Activated T-helper 1 cell treated with Interleukin-2 at 50 U/mL for 16 hours (primary cell): ENCODE measurements around the gene SERP1.

Experiments
- DNase-seq: peaks from one replicate; pipeline ENCODE4 v3.0.0-alpha.2; 2020; ENCODE audit warnings: low read depth

The SERP1 gene

GRCh38 chr3:150546226-150547044, at the start of gene SERP1, which contains the start of gene EIF2A:
TSS of gene SERP1 (minus strand) at chr3:150546496. CDS start at chr3:150546135, 361 bp downstream.
TSS of gene EIF2A (plus strand) at chr3:150546787. CDS start at chr3:150546803, 16 bp downstream.
- peak; percentile 99 for DNase-seq

GRCh38 chr3:150594150-150594549, 47.9 kb upstream of the SERP1 start:
- no peak for DNase-seq

GRCh38 chr3:150589759-150590158, 43.5 kb upstream of the SERP1 start:
- no peak for DNase-seq

- DNase-seq: no peak
Observed at GRCh38 chr3:150588027-150588830, 41.9 kb upstream of the SERP1 start.

- no peak for DNase-seq
Observed at GRCh38 chr3:150583028-150583427, 36.7 kb upstream of the SERP1 start.

GRCh38 chr3:150582620-150583019, 36.3 kb upstream of the SERP1 start:
- no peak for DNase-seq

GRCh38 chr3:150581174-150581573, 34.9 kb upstream of the SERP1 start:
- DNase-seq: no peak

GRCh38 chr3:150577855-150578254, 31.6 kb upstream of the SERP1 start:
- DNase-seq: no peak

- DNase-seq: no peak
Observed at GRCh38 chr3:150567328-150567727, 21.0 kb upstream of the SERP1 start.

GRCh38 chr3:150564243-150564642, 17.9 kb upstream of the SERP1 start:
- no peak for DNase-seq

- no peak for DNase-seq
Observed at GRCh38 chr3:150557725-150558124, 11.4 kb upstream of the SERP1 start.

- no peak for DNase-seq
Observed at GRCh38 chr3:150556792-150557191, 10.5 kb upstream of the SERP1 start.

GRCh38 chr3:150555859-150556436, 9.7 kb upstream of the SERP1 start:
- no peak for DNase-seq

- DNase-seq: no peak
Observed at GRCh38 chr3:150547045-150547741, 897 bp upstream of the SERP1 start.

- DNase-seq: peak; percentile 33
Observed at GRCh38 chr3:150545419-150546225, 674 bp downstream of the SERP1 start.

GRCh38 chr3:150544726-150545125, 1.6 kb downstream of the SERP1 start:
- DNase-seq: no peak

- no peak for DNase-seq
Observed at GRCh38 chr3:150544041-150544440, 2.3 kb downstream of the SERP1 start.

- no peak for DNase-seq
Observed at GRCh38 chr3:150543531-150543930, 2.8 kb downstream of the SERP1 start.

GRCh38 chr3:150543128-150543527, 3.2 kb downstream of the SERP1 start:
- DNase-seq: no peak

GRCh38 chr3:150540991-150541390, 5.3 kb downstream of the SERP1 start:
- DNase-seq: no peak

GRCh38 chr3:150540297-150540696, 6.0 kb downstream of the SERP1 start:
- DNase-seq: no peak
